AG08395 (cell line): ENCODE measurements around the gene PPM1G.
"Not testable (repeated sequence)": the region's sequence is repeated elsewhere in the genome, so short reads cannot be mapped to it uniquely, and the experiment has no call there.

Source experiments
- DNase-seq: peaks from one replicate; pipeline ENCODE4 v3.0.0; 2012; ENCODE audit warnings: mixed read lengths, low spot score

The PPM1G gene

DNA sequence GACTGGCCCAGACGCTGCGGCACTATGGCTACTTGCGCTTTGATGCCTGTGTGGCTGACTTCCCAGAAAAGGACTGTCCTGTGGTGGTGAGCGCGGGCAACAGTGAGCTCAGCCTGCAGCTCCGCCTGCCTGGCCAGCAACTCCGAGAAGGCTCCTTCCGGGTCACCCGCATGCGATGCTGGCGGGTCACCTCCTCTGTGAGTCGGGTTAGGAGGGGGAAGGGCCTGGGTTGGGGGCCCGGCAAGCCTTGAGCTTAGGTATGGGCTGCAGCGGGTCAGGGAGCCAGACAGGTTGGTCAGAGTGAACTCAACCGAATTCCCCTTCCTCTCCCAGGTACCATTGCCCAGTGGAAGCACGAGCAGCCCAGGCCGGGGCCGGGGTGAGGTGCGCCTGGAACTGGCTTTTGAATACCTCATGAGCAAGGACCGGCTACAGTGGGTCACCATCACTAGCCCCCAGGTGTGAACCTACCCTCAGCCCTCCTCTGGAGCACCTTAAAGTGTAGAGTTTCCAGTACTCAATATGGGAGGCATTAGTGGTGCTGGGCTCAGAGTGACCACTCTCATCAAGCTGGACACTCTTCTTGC is 33.8 kb downstream of the PPM1G start:
- DNase-seq, result no peak

DNA sequence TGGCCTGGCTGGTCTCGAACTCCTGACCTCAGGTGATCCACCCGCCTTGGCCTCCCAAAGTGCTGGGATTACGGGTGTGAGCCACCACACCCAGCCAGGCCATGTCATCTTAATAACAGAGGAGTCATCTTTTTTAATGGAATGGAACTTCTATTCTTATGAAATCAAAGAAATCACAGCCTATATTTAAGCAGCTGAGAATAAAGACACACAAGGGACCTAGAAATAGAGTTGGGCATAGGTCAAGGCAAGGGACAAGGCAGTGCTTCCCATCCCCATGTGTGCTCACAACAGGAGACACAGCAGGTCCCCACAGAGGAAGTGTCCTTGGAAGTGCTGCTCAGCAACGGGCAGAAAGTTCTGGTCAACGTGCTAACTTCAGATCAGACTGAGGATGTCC is 35.8 kb downstream of the PPM1G start:
- no peak for DNase-seq

DNA sequence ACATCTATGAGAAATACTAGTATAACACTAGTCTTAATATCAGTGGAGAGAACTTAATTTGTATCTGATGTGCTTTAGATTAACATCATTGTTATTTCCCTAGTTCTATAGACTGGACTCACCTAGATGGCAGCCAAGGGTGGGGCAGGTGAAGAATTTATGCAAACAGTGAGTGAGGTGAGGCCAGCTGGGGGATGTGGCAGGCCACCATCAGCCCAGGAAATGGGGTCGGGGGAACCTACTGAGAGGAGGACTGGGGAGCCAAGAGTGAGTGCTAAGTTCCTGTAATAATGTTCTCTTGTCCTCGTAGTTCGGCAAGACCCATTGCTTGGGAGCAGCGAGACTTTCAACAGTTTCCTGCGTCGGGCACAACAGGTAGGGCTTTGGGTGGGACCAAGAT is 36.5 kb downstream of the PPM1G start:
- DNase-seq, result no peak

DNA sequence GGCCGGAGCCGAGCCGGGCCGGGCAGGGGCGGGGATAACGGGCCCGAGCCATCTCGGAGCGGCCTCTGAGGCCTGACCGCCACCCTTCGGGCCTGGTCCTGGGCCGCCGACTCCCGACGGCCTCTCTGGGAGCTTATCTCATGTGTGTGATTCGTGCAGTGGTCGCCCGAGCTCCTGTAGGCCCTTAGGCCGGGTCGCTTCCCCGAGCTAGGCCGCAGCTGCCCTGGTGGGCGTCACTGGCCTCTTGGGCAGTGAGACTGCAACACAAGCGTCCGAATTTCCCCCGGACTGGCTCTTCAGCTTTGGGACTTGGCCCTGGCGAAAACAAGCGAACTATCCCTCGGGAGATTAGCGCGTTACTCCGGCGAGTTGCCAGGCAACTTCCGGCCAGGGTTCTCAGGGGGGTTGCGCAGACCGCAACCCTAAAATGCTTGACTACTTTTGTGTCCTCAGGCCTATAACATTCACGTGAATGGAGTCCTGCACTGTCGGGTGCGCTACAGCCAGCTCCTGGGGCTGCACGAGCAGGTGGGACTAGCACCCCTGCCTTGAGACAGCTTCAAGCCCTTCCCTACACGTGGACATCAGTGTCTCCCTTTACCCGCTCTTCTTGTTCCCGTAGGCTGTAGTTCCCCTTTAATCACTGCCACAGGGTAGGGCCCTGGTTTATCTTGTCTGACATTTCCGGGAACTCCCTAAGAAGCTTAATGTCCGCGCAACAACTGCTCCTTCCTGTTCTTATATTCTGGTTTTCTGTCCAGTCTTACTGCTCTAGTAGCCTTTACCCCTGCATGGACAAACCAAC is 38.4 kb downstream of the PPM1G start:
- peak; percentile 10 for DNase-seq

DNA sequence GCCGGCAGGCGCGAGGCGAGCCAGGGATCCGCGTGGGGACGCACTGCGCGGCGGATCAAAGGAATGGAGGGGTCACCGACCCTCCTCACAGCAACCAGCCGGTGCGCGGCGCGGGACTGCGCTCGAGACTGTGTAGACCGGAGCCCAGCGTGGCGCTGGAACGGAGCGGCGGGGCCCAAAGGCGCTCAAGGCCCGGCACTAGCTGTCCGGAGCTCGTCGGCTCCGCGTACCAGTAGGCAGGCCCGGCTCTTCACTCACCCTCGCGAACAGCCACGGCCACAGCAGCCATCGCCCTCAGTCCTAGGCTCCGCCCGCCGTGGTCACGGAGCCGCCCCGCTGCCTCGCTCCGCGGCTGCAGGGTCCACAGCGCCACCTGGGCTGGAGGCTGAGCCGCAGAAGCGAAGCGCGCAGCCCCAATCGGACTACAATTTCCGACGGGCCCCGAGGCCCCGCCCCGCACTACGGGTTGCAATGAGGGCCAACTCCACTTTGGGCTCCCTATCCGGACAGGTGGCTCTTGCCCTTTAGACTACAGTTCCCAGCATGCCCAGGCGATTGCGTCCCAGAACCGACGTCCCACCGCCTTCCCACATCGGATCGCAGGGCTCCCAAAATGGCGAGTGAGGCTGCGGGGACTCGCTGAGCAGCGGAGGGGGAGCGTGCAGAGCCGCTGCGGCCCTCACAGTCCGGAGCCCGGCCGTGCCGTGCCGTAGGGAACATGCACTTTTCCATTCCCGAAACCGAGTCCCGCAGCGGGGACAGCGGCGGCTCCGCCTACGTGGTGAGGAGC is 39.2 kb downstream of the PPM1G start, which contains the start of the genes EIF2B4 and SNX17:
Gene EIF2B4 (minus strand): TSS at position 313 of the 790 bp plus-strand sequence. CDS start 24 bp downstream, at position 289.
Gene SNX17 (plus strand): TSS at position 591 of the 790 bp plus-strand sequence. CDS start 128 bp downstream, at position 719.
- peak; percentile 97 for DNase-seq

DNA sequence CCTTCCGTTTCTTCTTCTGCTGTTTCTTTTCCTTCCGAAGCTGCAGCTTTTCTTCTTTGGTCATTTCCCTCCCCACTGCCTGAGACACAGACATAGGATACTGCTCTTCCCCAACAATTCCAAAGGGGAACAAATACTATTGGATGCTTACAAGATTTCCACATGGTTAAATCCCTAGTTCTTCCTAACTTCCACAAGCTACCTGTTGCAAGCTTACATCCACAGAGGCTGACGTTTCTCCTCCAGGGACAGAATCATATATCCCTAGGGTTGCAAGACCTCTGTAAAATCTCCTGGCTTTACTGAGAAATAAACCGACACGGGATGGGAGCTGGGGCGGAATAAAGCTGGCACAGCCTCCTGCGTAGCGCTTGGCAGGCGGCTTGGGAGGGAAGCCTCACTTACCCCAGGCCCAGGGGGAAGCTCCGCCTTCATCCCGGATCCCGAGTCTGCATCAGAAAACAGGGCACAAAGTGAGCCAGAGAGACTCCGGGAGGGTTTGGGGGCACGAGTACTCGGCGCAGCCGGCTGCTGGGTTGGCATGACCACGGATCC is 39.8 kb downstream of the PPM1G start:
- peak; percentile 85 for DNase-seq

DNA sequence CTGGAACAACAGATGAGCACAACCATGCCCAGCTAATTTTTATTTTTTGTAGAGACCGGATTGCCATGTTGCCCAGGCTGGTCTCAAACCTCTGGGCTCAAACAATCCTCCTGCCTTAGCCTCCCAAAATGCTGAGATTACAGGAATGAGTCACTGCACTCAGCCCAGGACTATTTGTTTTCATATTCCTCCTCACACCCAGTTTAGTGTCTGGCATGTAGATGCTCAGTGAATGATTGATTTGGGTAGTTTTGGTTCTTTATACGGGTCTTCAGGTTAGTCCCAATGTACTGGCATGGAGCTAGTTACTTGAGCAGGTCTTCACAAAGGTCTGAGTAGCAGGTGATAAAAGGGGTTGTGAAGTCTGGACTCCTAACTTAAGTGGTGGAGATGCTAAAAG is 45.5 kb downstream of the PPM1G start:
- no peak for DNase-seq

DNA sequence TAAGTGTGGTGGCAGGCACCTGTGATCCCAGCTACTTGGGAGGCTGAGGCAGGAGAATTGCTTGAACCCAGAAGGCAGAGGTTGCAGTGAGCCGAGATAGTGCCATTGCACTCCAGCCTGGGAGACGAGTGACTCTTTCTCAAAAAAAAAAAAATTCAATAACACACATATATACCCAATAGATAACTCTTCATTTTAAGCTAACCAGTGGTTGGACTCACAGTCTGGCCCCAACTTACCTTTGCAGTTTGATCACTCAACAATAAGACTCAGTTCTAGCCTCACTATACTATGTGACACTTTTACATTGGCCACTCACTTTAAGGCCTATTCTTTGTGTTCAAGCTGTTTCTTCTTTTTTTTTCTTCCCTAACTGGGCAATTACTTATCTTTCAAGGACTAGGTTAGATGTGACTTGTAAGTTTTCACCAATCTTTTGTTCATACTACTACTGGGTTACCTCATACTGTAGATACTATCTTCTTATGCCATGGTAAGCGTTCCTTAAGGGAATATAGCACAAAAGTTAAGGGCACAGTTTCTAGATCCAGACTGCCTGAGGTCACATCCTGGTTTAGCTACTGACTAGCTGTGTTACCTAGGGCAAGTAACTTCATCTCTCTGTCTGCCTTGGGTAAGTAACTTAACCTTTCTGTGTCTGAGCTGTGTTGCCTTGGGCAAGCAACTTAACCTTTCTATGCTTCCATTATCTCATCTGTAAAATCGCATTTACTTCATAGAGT is 46.5 kb downstream of the PPM1G start:
- no peak for DNase-seq

DNA sequence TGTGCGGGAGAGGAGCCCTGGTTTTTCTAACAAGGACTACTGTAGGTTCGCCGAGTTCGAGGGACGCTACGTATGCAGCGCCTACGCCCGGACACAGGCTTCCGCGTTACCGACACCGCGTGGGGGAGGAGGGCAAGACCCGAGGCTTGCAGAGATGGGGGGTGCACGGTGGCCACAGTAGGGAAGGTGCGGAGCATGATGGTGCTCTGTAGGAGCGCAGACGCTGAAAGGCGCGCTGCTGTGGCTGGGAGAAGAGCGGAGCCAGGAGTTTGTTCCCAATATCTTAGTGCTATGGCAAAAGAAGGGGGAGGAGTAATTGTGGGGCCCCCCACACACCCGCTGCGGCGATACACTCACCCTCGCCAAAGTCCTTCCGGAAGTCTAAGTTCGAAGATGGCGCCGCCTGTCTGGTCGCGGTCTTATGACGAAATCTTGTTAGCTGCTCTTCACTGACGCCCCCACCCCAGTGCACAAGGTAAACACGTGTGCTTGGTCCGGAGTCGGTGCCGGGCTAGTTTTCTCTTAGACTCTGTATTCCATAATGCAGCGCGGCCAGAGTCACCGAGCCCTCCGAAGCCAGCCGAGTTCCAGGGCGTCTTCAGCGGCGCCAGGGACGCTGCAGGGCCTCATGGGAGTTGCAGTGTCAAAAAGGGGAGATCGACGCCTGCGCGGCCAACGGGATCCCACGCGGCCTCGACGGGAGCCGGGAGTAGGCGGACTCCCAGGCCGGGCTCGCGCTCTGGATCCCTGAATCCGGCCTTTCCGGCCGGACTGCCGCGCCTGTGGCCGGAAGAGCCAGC is 52.8 kb downstream of the PPM1G start, which contains the start of gene GTF3C2:
Gene GTF3C2 (minus strand): TSS at position 383 of the 800 bp plus-strand sequence. CDS start 13,210 bp downstream, outside the sequence.
- DNase-seq, result peak; percentile 96

DNA sequence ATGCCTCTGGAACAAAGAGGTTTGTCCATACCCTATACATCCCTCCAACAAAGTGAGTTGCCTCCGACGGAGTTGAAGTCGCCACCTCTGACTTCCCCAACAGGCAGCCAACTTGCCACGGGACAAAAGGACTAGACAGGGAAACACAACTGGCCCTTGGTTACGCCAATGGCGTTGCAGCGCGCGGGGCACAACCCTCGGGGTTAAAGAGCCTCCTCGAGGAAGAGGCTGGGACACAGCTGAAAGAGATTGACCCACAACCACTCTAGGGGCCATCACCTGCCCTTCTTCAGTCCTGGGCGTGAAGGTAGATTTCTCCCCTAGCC is 53.4 kb downstream of the PPM1G start:
- peak; percentile 65 for DNase-seq

DNA sequence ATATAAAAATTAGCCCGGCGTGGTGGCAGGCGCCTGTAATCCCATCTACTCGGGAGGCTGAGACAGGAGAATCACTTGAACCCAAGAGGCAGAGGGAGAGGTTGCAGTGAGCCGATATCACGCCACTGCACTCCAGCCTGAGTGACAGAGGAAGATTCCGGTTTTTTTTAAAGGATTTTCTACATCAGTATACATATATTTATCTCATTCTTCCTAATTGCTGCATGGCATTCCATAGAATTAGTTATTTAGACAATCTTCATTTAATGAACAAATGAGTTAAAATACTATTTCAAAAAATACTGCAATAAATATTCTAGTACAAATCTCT is 54.8 kb downstream of the PPM1G start:
- DNase-seq, result no peak

DNA sequence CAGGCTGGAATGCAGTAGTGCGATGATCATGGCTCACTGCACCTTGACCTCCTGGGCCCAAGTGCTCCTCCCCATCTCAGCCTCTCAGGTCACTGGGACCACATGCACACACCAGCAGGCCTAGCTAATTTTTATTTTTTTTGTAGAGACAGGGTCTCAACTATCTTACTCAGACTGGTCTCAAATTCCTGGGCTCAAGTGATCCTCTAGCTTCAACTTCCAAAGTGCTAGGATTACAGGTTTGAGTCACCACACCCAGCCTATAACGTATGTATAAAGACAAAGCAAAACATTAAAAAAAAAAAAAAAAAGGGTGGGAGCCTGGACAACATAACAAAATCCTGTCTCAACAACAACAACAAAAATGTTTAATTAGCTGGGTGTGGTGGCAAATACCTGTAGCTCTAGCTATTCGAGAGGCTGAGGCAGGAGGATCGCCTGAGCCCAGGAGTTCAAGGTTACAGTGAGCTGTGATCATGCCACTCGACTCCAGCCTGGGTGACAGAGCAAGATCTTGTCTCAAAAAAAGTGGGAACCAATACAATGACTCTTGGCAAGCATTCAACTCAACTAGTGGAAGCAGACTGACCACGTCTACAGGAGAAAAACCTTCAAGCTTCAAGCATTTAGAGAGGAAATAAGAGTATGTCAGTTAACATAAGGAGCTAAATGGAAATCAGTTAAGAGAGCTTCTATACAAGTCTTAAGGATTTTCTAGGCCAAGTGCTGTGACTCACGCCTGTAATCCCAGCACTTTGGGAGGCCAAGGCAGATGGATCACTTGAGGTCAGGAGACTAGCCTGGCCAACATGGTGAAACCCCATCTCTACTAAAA is 55.4 kb downstream of the PPM1G start:
- no peak for DNase-seq

DNA sequence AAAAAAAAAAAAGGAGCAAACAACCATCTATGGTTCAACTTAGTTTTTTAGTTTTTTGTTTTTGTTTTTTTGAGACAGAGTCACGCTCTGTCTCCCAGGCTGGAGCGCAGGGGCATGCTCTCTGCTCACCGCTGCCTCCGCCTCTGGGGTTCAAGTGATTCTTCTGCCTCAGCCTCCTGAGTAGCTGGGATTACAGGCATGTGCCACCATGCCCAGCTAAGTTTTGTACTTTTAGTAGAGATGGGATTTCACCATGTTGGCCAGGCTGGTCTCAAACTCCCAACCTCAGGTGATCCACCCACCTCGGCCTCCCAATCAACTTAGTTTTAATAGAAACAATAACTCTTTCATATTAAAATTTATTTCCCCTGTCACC is 56.0 kb downstream of the PPM1G start:
- DNase-seq, result not testable (repeated sequence)

DNA sequence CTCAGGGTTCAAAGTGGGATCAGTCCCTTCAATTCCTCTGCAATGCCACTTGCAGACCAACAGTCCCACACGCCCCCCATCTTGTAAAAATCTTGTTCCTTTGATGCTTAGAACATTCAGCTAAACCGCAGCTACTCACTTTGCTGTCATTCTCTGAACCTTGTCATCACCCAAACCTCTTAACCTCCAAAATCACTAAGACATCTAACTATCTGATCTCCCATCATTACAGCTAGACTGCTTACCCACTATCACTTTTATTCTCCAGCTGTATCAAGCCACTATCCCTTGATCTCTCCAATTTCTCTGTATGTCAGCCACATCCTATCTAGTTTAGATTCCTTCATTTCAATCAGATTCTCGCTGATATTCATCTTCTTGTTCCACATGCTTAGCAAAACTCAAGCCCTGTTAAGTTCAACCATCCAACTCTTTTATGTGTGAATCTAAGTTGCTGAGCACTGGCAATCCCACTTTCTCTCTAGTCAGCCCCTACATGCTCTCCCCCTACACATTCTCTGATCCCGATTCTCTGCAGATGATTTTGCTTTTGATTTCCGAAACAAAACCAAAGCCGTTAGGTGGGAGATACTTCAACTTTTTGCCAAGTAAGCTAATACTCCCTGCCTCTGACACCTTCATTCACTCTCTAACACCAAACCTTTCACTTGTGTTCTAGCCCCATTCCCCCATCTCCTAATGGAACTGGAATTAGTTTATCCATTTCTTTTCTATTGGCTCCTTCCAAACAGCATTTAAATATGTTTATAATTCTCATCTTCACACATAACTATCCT is 57.4 kb downstream of the PPM1G start:
- no peak for DNase-seq

DNA sequence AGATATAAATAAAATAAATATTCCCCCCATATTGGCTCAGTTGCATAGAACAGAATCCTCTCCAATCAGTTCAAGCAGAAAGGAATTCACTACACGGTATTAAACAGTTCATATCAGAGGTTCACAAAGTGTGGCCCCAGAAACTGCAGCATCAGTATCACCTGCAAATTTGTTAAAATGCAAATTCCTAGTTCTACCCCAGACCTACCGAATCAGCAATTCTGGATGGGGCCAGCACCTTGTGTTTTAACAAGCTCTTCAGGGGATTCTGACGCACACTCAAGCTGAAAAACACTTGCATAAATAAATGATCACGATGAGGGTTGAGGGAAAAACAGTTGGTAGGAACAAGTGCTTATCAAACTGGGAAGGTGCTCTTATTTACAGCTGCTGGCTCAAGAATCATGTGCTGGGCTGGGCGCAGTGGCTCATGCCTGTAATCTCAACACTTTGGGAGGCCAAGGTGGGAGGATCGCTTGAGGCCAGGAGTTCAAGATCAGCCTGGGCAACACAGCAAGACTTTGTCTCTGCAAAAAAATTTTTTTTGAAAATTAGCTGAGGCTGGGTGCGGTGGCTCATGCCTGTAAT is 59.2 kb downstream of the PPM1G start:
- no peak for DNase-seq

DNA sequence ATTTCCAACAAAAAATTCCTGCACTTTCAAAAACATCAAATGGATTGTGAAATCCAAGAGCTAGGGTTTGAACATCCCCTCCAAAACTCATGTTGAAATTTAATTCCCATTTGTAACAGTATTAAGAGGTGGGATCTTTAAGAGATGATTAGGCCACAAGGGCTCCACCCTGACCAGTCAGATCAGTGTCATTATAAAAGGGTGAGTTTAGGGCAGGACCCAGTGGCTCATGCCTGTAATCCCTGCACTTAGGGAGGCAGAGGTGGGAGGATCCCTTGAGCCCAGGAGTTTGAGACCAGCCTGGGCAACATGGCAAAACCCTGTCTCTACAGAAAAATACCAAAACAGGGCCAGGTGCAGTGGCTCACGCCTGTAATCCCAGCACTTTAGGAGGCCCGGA is 61.8 kb downstream of the PPM1G start:
- no peak for DNase-seq

DNA sequence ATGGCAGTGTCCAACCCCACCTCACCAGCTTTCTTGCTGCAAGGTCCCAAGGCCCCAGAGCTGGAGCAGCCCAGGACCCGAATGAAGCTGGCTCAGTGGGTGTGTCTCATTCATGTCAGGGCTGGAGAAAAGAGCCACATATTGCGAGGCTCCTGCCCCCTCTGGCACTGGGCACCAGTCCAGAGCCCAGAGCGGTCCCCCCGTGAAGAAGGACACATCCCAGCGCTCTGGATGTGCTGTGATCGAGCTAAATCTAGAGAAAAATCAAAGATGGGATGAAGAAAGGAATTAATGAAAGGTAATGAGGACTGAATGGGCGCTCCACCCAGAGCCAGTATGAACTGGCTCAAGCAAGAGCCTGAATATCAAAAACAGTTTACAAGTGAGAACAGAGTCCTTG is 73.2 kb downstream of the PPM1G start:
- no peak for DNase-seq

DNA sequence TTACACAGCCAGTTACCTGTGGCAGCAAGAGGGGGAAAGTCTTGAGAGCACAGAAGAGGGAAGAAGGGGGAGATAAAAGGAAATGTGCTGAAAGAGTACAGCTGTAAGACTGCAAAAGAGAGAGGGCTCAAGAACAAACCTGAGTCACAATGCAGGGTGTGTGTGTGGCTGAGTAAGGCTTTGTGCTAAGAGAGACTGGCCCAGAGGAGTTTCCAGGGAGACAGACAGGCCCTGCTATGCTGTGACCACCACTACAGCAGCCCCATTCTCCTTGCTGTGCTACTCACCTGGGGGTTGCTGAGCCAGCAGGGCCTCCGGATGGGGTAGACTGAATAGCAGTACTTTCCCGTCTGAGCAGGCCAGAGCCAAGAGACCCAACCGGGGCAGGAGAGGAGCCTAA is 74.1 kb downstream of the PPM1G start:
- no peak for DNase-seq
